Neural cell (in vitro differentiated cells): ENCODE measurements around the gene TMEM234. TPM values are rescaled to one million over a fixed set of nuclear protein-coding genes. Genes with fewer than 3 reads are reported as not detected.

Source experiments
- H2AFZ ChIP-seq: fragments of 200-600, 300-800 bp; sonication (generic), shearing (Covaris generic); 2 replicates; pipeline ENCODE4 v1.6.0; 2014; ENCODE audit warnings: low read depth, mild to moderate bottlenecking, antibody characterized with exemption, low read length, moderate library complexity
- H3F3A ChIP-seq: fragments of 200-600 bp; shearing (Covaris generic); 2 replicates; pipeline ENCODE4 v1.6.1; 2016; ENCODE audit warnings: mild to moderate bottlenecking, moderate library complexity, mixed read lengths, antibody characterized with exemption, low read length; ENCODE audit not compliant: insufficient read depth, poor library complexity, severe bottlenecking
- H3K27ac ChIP-seq: fragments of 200-600, 300-800 bp; sonication (generic), shearing (Covaris generic); 2 replicates; pipeline ENCODE4 v1.5.1; 2014; ENCODE audit warnings: mild to moderate bottlenecking, low read length, moderate library complexity
- H3K27me3 ChIP-seq: fragments of 300-800, 200-600 bp; sonication (generic), shearing (Covaris generic); 2 replicates; pipeline ENCODE4 v1.6.0; 2014; ENCODE audit warnings: mild to moderate bottlenecking, low read depth, low read length, moderate library complexity; ENCODE audit not compliant: insufficient read depth
- H3K36me3 ChIP-seq: fragments of 300-800, 200-600 bp; sonication (generic), shearing (Covaris generic); 2 replicates; pipeline ENCODE4 v1.5.1; 2014; ENCODE audit warnings: mild to moderate bottlenecking, antibody characterized with exemption, low read length, moderate library complexity; ENCODE audit not compliant: insufficient read depth
- H3K4me2 ChIP-seq: fragments of 300-800, 200-600 bp; sonication (generic), shearing (Covaris generic); 2 replicates; pipeline ENCODE4 v1.6.0; 2014; ENCODE audit warnings: mild to moderate bottlenecking, low read length
- H3K4me3 ChIP-seq: fragments of 300-800, 200-600 bp; sonication (generic), shearing (Covaris generic); 2 replicates; pipeline ENCODE4 v1.5.1; 2014; ENCODE audit warnings: mild to moderate bottlenecking, low read length, moderate library complexity
- H3K79me2 ChIP-seq: fragments of 200-600 bp; shearing (Covaris generic); replicated peaks from 2 replicates; pipeline ENCODE4 v1.6.0; 2014; ENCODE audit warnings: mild to moderate bottlenecking, low read length, moderate library complexity; ENCODE audit not compliant: insufficient read depth
- H3K9ac ChIP-seq: fragments of 300-800, 200-600 bp; sonication (generic), shearing (Covaris generic); 2 replicates; pipeline ENCODE4 v1.6.1; 2016; ENCODE audit warnings: mild to moderate bottlenecking, low read length, mixed read lengths
- H3K9me2 ChIP-seq: fragments of 200-600 bp; shearing (Covaris generic); 2 replicates; pipeline ENCODE4 v1.6.1; 2016; ENCODE audit warnings: mild to moderate bottlenecking, low read length, mixed read lengths; ENCODE audit not compliant: insufficient read depth
- H3K9me3 ChIP-seq: fragments of 200-600, 300-800 bp; sonication (generic), shearing (Covaris generic); 2 replicates; pipeline ENCODE4 v1.6.1; 2016; ENCODE audit warnings: mild to moderate bottlenecking, mixed run types, low read length, moderate library complexity, mixed read lengths
- H4K20me1 ChIP-seq: fragments of 200-600 bp; shearing (Covaris generic); 2 replicates; pipeline ENCODE4 v1.6.1; 2016; ENCODE audit warnings: mild to moderate bottlenecking, mixed run types; ENCODE audit not compliant: insufficient read depth
- CTCF ChIP-seq: fragments of 450-650 bp; IDR thresholded peaks from 2 replicates; pipeline ENCODE4 v1.5.1; 2014; ENCODE audit warnings: antibody characterized with exemption, mild to moderate bottlenecking, moderate library complexity; ENCODE audit not compliant: poor library complexity, severe bottlenecking
- EP300 ChIP-seq: fragments of 450-650 bp; conservative IDR thresholded peaks from 2 replicates; pipeline ENCODE4 v1.6.1; 2014; ENCODE audit warnings: antibody characterized with exemption, mild to moderate bottlenecking, moderate library complexity; ENCODE audit not compliant: poor library complexity, severe bottlenecking
- EZH2 ChIP-seq: fragments of 200-600, 300-800 bp; shearing (Covaris generic), sonication (generic); IDR thresholded peaks from 2 replicates; pipeline ENCODE4 v1.6.1; 2014; ENCODE audit warnings: antibody characterized with exemption, low read length, borderline replicate concordance, mild to moderate bottlenecking; ENCODE audit not compliant: insufficient read depth, poor library complexity, severe bottlenecking
- MXI1 ChIP-seq: fragments of 450-650 bp; conservative IDR thresholded peaks from 2 replicates; pipeline ENCODE4 v1.6.1; 2014; ENCODE audit warnings: antibody characterized with exemption, mild to moderate bottlenecking; ENCODE audit not compliant: poor library complexity, severe bottlenecking
- POLR2AphosphoS5 ChIP-seq: IDR thresholded peaks from 2 replicates; pipeline ENCODE4 v1.6.1; 2012
- RAD21 ChIP-seq: fragments of 450-650 bp; conservative IDR thresholded peaks from 2 replicates; pipeline ENCODE4 v1.6.1; 2014; ENCODE audit warnings: antibody characterized with exemption, mild to moderate bottlenecking, moderate library complexity
- REST ChIP-seq: IDR thresholded peaks from 2 replicates; pipeline ENCODE4 v1.6.1; 2012; ENCODE audit warnings: borderline replicate concordance
- SMC3 ChIP-seq: fragments of 450-650 bp; conservative IDR thresholded peaks from 2 replicates; pipeline ENCODE4 v1.6.1; 2014; ENCODE audit warnings: antibody characterized with exemption, mild to moderate bottlenecking, moderate library complexity; ENCODE audit not compliant: poor library complexity
- TAF1 ChIP-seq: IDR thresholded peaks from 2 replicates; pipeline ENCODE4 v1.6.1; 2012; ENCODE audit warnings: low read depth
- polyA plus RNA-seq: library from polyadenylated mRNA; depleted of rRNA; stranded (reverse); fragments of >200 nt; gene quantifications from 2 replicates; pipeline ENCODE4 v1.2.3, GENCODE V29; 2014

TMEM234 gene
- polyA plus RNA-seq, 1 donor from 2014 or later: 24.4 TPM

GRCh38 chr1:32241001-32241763 lies 19.0 kb upstream of the TMEM234 start:
- Histone ChIP-seq H3K4me2 (no peak overlapping the region), H3F3A (no peaks in the 10 kb centered on the region), H3K4me3 (peak overlapping the region; percentile 60), H3K27ac (no peak overlapping the region), H3K9me2 (no peaks in the 10 kb centered on the region), H3K9ac (peak overlapping the region; percentile 14), H2AFZ (no peak overlapping the region), H4K20me1 (no peaks in the 10 kb centered on the region), H3K9me3 (no peaks in the 10 kb centered on the region), H3K79me2 (no peaks in the 10 kb centered on the region), H3K27me3 (peaks cover 24% of the 10 kb centered on the region), H3K36me3 (no peaks in the 10 kb centered on the region)
- no peak for TF ChIP-seq REST
- TF ChIP-seq EZH2: no peak
- TF ChIP-seq POLR2AphosphoS5: no peak
- no peak for TF ChIP-seq SMC3
- TF ChIP-seq RAD21: no peak
- no peak for TF ChIP-seq CTCF
- no peak for TF ChIP-seq MXI1
- no peak for TF ChIP-seq TAF1
- TF ChIP-seq EP300: no peak

GRCh38 chr1:32240140-32240951 lies 18.2 kb upstream of the TMEM234 start:
- H3K9me2 ChIP-seq: no peaks in the 10 kb centered on the region
- H3K4me2 ChIP-seq: no peak overlapping the region
- peak overlapping the region; percentile 60 for H3K4me3 ChIP-seq
- H3F3A ChIP-seq: no peaks in the 10 kb centered on the region
- no peaks in the 10 kb centered on the region for H3K79me2 ChIP-seq
- H3K27me3 ChIP-seq: peaks cover 24% of the 10 kb centered on the region
- H2AFZ ChIP-seq: no peak overlapping the region
- no peaks in the 10 kb centered on the region for H3K36me3 ChIP-seq
- H3K9me3 ChIP-seq: no peaks in the 10 kb centered on the region
- H4K20me1 ChIP-seq: no peaks in the 10 kb centered on the region
- peak; percentile 43 for TF ChIP-seq CTCF
- no peak for TF ChIP-seq POLR2AphosphoS5
- no peak for TF ChIP-seq REST
- TF ChIP-seq SMC3: no peak
- H3K9ac ChIP-seq: peak overlapping the region; percentile 14
- no peak overlapping the region for H3K27ac ChIP-seq
